GM12801 (cell line): ENCODE measurements around the gene TSPAN18.

Source experiments
- TF ChIP-seq, protein P1 (sequence below): IDR thresholded peaks from one replicate; pipeline ENCODE4 v1.5.1; 2011; ENCODE audit warnings: control low read depth; ENCODE audit not compliant: insufficient read length; ENCODE audit errors: extremely low read depth

Gene TSPAN18

DNA sequence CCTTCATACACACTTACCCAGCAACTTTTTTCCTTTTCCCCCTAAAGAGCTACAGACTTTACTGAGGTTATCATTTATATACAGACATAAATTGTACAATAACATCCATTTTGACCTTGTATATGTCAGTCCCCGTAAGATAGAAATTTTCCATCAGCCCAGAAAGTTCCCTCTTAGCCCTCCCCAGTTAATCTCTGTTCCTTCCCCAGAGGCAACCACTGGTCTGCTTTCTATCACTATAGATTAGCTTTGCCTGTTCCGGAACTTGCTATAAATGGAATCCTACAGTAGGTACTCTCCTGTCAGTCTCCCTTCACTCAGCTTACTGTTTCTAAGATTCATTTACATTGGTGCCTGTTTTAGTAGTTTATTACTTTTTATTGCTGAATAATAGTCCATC lies 54.9 kb downstream of the TSPAN18 start:
- TF ChIP-seq, protein P1, sequence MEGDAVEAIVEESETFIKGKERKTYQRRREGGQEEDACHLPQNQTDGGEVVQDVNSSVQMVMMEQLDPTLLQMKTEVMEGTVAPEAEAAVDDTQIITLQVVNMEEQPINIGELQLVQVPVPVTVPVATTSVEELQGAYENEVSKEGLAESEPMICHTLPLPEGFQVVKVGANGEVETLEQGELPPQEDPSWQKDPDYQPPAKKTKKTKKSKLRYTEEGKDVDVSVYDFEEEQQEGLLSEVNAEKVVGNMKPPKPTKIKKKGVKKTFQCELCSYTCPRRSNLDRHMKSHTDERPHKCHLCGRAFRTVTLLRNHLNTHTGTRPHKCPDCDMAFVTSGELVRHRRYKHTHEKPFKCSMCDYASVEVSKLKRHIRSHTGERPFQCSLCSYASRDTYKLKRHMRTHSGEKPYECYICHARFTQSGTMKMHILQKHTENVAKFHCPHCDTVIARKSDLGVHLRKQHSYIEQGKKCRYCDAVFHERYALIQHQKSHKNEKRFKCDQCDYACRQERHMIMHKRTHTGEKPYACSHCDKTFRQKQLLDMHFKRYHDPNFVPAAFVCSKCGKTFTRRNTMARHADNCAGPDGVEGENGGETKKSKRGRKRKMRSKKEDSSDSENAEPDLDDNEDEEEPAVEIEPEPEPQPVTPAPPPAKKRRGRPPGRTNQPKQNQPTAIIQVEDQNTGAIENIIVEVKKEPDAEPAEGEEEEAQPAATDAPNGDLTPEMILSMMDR, result no peak

DNA sequence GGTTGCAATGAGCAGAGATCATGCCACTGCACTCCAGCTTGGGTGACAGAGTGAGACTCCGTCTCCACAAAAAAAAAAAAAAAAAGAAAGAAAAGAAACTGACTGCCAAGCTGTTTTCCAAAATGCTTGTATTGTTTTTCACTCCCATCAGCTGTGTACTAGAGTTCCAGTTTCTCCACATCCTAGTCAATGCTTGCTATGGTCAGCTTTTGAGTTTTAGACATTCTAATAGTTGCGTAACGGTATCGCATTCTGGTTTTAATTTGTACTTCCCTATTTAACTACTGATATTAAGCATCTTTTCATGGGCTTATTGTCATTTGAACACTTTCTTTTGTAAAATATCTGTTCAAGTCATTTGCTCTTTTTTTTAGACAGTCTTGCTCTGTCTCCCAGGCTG lies 55.7 kb downstream of the TSPAN18 start:
- TF ChIP-seq, protein P1, result no peak

DNA sequence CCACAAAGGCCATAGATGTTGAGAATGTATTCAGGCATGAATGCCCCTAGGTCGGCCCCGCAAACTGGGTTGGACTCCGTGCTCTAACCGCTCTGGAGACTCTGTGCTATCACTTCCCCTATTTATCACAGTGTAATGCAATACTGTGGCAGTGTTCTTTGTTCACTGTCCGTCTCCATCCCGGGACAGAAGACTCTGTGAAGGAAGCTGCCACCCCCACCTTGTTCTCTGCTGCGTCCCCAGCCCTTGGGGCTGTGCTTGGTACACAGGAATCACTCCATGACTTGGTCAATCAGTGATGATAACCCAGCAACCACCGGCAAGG lies 57.6 kb downstream of the TSPAN18 start:
- TF ChIP-seq, protein P1, result no peak

DNA sequence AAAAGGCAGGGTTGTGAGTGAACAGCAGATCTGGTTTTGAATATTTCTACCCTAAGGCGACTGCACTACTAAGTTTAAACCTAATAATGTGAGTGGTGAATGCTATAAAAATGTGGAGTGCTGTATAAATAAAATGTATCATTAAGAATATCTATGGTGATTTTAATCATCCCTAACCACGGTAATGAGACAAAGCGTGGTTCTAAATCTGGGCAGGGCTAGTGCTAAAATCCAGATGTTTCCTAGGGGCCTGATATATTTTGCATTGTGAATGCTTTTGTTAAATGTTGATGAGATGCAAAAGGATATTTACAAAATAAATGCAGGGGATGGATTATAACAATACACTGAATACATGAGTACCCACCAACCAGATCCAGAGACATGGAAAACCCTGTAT lies 58.1 kb downstream of the TSPAN18 start:
- TF ChIP-seq, protein P1, result no peak

DNA sequence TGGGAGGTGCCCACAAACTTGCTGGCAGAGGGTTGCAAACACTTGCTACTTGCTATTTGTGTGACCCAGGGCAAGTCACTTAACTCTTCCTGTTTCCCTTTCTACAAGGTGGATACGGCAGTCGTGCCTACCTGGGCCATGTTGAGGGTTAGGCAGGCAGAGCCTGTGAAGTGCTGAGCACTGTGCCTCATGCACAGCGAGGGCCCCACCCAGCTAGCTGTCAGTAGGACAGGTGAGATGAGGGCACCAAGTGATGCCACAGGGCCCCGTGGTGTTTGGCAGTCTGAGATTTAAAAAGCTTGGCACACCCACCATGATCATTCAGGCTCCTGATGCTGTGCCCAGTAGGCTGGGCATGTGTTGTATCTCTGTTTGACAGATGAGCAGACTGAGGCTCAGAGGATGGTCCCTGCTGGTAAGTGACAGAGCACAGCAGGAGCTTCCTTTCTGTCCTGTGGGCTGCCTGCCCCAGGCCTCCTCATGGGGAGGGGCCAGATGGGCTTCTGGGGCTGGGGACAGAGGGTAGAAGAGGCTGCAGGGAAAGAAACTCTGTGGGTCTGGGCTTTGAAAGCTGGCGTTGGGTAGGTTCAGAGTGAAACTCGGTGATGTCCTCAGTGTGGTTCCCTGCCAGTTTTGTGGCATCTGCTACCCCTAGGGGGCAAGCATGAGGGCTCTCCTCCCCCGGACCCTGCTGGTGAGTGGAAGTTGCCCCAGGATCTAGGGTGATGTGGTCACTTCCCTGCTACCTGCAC lies 59.3 kb downstream of the TSPAN18 start:
- TF ChIP-seq, protein P1, result no peak

DNA sequence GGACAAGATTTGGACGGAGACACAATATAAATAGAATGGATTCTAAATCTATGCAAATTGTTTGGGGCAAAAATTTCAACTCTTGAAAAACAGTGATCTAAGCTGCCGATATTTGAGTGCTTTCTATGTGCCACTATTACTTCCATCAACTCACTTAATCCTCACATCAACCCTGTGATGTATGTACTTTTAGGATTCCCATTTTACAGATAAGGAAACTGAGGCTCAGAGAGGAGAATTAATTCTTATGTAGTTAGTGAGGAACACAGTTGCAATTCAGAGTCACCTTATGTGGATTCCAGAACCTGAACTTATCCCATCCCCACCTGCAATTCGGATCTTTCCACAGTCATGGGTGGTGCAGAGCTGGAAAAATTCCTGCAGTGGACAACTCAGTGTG lies 60.3 kb downstream of the TSPAN18 start:
- TF ChIP-seq, protein P1, result no peak

DNA sequence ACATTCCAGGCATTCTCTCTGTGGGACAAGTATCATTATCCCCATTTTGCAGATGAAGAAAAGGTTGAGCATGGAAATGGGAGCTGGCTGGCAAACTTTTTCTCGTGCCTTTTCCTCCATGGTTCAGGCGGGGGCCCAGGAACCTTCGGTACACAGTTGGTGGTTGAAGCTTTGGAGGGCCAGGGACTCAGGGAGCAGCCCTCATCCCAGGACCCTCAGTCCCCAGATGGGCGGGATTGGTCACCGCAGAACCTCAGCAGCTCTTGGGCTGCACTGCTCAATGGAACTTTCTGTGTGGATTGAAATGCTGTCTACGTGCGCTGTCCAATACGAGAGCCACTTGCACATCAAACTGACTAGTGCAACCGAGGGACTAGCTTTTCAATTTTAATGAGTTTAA lies 61.2 kb downstream of the TSPAN18 start:
- TF ChIP-seq, protein P1, result no peak
